AG04450 (cell line): ENCODE measurements around the gene NOC4L. TPM values are rescaled to one million over a fixed set of nuclear protein-coding genes. Genes with fewer than 3 reads are reported as not detected.

ENCODE experiments used
- CTCF ChIA-PET: fragments of 300-600, 350-600 bp; formaldehyde crosslinking; extraction: SDS; loops from one replicate; lab custom pipeline; 2022; ENCODE audit warnings: antibody characterized with exemption, inconsistent platforms; lab: Charles Lee
- POLR2A ChIA-PET: fragments of 350-600 bp; formaldehyde crosslinking; extraction: SDS; loops from one replicate; lab custom pipeline; 2021; ENCODE audit warnings: antibody characterized with exemption, inconsistent platforms; lab: Yijun Ruan, JAX
- DNase-seq: peaks from one replicate; pipeline ENCODE4 v3.0.0-alpha.2; 2011; ENCODE audit warnings: low read depth, low spot score
- H3K27ac ChIP-seq: one replicate; pipeline ENCODE4 v1.5.1; 2012; ENCODE audit warnings: low read depth, low read length, control low read depth
- H3K27me3 ChIP-seq: one replicate; pipeline ENCODE4 v1.6.0; 2012; ENCODE audit warnings: low read length; ENCODE audit not compliant: control insufficient read depth, insufficient read depth
- H3K4me3 ChIP-seq: 2 replicates; pipeline ENCODE4 v1.5.1; 2011; ENCODE audit warnings: mild to moderate bottlenecking, low read depth, low read length, control low read depth
- H3K9me3 ChIP-seq: 2 replicates; pipeline ENCODE4 v1.5.1; 2012; ENCODE audit warnings: low read length; ENCODE audit not compliant: control insufficient read depth, insufficient read depth
- CTCF ChIP-seq: IDR thresholded peaks from 2 replicates; pipeline ENCODE4 v1.5.1; 2011; ENCODE audit warnings: low read depth, low read length, control low read depth, inconsistent platforms
- polyA plus RNA-seq: library from polyadenylated mRNA; depleted of rRNA; stranded (reverse); fragments of >200 nt; gene quantifications from 2 replicates; pipeline ENCODE4 v1.2.3, GENCODE V29; 2011

The NOC4L gene
- polyA plus RNA-seq, 1 experiment = 2.9 TPM

DNA sequence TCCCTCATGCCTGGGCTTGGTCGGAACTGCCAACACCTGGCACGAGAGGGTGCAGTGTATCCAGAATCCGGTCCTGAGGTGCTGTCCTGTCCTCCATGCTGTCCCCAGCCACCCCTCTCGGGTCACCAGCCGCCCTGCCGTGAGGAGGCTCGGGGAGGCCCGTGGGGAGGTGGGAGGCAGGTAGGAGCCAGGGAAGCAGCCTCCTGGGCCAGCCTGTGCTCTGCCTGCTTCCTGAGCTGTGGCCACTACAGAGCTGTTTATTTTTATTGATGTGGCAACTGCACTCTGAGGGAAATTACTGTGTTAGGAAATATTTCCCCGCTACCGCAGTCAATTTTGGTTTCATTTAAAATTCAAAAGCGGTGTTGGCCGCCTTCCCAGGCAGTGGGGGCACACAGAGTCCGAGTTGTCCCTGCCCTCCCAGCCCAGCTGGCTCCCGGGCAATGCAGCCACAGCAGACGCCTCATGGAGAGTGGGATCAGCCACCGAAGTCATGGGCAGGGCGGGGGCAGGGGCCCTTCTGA lies 18.3 kb downstream of the NOC4L start:
- Histone ChIP-seq H3K9me3 (peaks cover 25% of the 10 kb centered on the region), H3K4me3 (peak overlapping the region; percentile 5; the same call in 1 of the 2 replicates), H3K27ac (no peak overlapping the region), H3K27me3 (peaks cover 13% of the 10 kb centered on the region)
- POLR2A ChIA-PET = interaction anchor here (1.4 to 1.7 kb wide), 2 partner anchors 16 to 27 kb away, joined by 4 to 6 read pairs; no protein-coding TSS in a partner anchor
- TF ChIP-seq CTCF = no peak
- CTCF ChIA-PET = interaction anchor here (0.6 to 2.3 kb wide), 3 partner anchors 9 to 476 kb away, joined by 4 to 8 read pairs (median 4); no protein-coding TSS in a partner anchor
- no peak for DNase-seq

DNA sequence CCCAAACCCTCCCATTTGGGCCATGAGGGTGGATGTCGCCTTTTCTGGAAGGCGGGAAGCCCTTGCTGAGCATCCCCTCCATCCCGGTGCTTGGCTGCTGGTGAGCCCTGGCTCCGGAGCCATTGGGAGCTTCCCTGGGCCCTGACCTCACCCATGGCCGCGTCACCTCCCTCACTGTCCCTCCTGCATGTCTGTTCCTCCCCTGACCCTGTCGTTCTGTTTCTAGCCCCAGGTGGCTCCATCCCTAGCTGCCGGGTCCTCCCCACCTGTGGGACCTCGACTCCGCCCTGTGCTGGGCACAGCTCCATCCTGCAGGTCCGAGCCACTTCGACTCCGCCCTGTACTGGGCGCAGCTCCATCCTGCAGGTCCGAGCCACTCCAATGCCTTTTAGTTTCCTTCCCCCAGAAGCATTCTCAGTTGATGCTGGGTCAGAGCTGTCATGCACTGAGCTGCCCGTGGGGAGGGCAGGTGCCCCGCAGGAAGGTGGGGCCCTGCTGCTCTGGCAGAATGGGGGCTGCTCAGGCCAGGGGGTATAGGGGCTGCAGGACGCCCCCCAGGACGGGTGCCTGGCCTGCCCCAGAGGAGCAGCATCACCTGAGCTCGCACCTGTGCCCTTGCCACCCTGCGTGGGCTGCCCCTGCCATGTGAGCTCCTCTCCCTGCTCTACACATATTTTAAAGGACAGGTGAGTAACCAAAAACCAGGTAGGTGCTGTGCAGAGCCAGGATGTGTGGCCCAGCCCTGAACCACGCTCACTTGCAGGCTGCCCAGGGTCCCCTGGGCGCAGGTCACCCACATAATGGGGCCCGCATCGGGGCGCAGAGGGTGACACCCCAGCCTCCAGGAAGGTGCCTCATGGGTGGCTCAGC lies 19.0 kb downstream of the NOC4L start:
- ChIA-PET POLR2A (interaction anchor here (1.7 kb wide), 1 partner anchor 17 kb away, joined by 6 read pairs; no protein-coding TSS in a partner anchor), CTCF (interaction anchor here (0.6 to 2.3 kb wide), 3 partner anchors 10 to 475 kb away, joined by 4 to 8 read pairs (median 4); no protein-coding TSS in a partner anchor)
- 0 out of 2 replicates have a peak overlapping the region, but pooled peaks have one; percentile 5 for H3K4me3 ChIP-seq

DNA sequence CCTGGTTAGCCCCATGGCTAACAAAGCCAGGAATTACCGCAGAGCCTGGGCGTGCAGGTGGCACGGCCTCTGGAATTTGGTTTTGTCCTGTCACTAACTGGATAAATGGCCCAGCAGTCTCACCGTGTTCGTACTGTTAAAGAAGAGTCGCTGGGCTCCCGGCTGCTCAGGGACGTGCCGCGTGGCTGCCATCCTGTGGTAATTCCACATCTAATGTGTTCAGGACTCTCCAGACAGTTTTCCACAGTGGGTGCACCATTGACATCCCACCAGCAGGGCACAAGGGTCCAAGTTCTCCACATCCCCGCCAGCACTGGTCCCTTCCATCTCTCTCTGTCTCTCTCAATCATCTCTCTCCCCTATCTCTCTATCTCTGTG lies 19.6 kb downstream of the NOC4L start:
- Histone ChIP-seq H3K27me3 (peaks cover 13% of the 10 kb centered on the region), H3K9me3 (peaks cover 29% of the 10 kb centered on the region), H3K4me3 (no peak overlapping the region), H3K27ac (no peak overlapping the region)
- peak; percentile 35; the same call in 1 of the 2 replicates for TF ChIP-seq CTCF
- ChIA-PET CTCF (interaction anchor here (2.3 kb wide), 1 partner anchor 10 kb away, joined by 8 read pairs; no protein-coding TSS in a partner anchor), POLR2A (no interaction called here)
- DNase-seq = no peak

More for the DNA sequence above, 19.0 kb downstream of the NOC4L start:
- Histone ChIP-seq H3K9me3 (peaks cover 31% of the 10 kb centered on the region), H3K27ac (no peak overlapping the region), H3K27me3 (peaks cover 13% of the 10 kb centered on the region)
- DNase-seq = no peak
- no peak for TF ChIP-seq CTCF

GRCh38 chr12:132164426-132164825 lies 20.2 kb downstream of the NOC4L start:
- Histone ChIP-seq H3K27me3 (peaks cover 13% of the 10 kb centered on the region), H3K27ac (no peak overlapping the region), H3K9me3 (peaks cover 29% of the 10 kb centered on the region), H3K4me3 (no peak overlapping the region)
- TF ChIP-seq CTCF = no peak
- ChIA-PET CTCF (no interaction called here), POLR2A (no interaction called here)
- DNase-seq = no peak
